NOMO-1 treated with DMSO at 0.1 percent for 48 hours (cell line): ENCODE measurements around the gene ZNF274.
"Not testable (repeated sequence)": the region's sequence is repeated elsewhere in the genome, so short reads cannot be mapped to it uniquely, and the experiment has no call there.

Experiments used
- DNase-seq: peaks from one replicate; lab custom pipeline; 2025; ENCODE audit not compliant: unreplicated experiment; lab: John Stamatoyannopoulos, UW

ZNF274 gene

DNA sequence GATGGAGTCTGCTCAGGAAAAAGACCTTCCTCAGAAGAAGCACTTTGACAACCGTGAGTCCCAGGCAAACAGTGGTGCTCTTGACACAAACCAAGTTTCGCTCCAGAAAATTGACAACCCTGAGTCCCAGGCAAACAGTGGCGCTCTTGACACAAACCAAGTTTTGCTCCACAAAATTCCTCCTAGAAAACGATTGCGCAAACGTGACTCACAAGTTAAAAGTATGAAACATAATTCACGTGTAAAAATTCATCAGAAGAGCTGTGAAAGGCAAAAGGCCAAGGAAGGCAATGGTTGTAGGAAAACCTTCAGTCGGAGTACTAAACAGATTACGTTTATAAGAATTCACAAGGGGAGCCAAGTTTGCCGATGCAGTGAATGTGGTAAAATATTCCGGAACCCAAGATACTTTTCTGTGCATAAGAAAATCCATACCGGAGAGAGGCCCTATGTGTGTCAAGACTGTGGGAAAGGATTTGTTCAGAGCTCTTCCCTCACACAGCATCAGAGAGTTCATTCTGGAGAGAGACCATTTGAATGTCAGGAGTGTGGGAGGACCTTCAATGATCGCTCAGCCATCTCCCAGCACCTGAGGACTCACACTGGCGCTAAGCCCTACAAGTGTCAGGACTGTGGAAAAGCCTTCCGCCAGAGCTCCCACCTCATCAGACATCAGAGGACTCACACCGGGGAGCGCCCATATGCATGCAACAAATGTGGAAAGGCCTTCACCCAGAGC, 29.6 kb downstream of the ZNF274 start:
- DNase-seq: no peak

DNA sequence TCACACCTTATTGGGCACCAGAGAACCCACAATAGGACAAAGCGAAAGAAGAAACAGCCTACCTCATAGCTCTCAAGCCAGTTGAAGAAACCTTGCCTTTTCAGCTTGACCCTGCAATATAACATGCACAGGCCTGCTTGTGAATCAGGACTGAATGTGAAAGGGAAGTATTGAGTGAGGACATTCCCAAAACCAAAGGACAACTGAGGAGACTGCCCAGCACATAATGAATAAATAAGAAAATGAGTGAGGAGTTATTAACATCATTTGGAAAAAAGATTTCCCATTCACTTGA, 30.2 kb downstream of the ZNF274 start:
- no peak for DNase-seq

DNA sequence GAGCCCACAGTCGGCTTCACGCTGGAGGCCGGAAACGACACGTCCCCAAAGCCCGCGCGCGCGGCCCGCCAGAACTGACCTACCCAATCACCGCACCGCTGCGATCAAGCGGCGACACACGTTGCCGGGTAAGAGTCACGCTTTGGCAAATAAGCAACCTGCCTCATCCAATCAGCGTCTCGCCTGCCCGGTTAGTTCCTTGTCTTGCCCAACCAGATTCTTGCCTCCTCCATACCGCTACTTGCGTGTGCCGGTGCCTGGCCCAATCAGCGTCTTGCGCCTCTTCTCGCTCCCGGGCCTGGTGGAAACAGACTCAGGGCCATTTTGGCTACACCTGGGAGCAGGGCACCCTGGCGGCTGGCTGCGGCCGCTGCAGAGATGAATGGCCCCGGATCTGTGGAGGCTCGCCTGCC, 34.2 kb downstream of the ZNF274 start:
- DNase-seq: no peak

DNA sequence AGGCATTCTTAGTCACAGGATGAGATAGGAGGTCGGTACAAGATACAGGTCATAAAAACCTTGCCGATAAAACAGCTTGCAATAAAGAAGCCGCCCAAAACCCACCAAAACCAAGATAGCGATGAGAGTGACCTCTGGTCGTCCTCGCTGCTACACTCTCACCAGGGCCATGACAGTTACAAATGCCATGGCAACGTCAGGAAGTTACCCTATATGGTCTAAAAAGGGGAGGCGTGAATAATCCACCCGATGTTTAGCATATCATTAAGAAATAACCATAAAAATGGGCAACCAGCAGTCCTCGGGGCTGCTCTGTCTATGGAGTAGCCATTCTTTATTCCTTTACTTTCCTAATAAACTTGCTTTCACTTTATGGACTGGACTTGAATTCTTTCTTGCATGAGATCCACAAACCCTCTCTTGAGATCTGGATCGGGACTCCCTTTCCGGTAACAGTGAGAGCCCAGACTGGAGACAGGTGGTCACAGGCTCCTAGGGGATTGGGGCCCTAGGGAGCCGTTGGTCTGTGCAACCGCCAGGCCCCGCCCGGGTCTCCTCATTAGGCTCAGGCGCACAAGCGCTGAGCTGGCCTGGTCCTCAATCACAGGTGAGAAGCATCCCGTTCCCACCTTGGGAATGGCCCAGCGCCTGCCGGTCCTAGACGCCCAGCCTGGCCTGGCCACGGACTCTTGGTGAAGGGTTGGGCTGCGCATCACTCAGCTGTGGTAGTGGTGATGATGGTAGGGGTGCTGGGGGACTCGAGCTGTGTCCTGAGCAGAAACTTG, 34.9 kb downstream of the ZNF274 start:
- DNase-seq: no peak

DNA sequence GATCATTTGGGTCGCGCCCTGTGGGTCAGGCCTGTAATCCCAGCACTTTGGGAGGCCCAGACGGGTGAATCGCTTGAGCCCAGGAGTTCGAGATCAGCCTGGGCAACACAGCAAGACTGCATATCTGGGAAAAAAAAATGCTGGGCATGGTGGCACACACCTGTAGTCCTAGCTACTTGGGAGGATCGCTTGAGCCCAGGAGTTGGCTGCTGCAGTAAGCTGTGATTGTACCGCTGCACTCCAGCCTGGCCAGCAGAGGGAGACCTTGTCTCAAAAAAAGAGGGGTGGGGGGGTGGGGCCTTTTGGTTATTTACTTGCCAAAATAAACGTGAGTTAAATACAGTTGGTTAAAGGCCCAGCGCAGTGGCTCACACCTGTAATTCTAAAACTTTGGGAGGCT, 36.0 kb downstream of the ZNF274 start:
- peak; percentile 26 for DNase-seq

DNA sequence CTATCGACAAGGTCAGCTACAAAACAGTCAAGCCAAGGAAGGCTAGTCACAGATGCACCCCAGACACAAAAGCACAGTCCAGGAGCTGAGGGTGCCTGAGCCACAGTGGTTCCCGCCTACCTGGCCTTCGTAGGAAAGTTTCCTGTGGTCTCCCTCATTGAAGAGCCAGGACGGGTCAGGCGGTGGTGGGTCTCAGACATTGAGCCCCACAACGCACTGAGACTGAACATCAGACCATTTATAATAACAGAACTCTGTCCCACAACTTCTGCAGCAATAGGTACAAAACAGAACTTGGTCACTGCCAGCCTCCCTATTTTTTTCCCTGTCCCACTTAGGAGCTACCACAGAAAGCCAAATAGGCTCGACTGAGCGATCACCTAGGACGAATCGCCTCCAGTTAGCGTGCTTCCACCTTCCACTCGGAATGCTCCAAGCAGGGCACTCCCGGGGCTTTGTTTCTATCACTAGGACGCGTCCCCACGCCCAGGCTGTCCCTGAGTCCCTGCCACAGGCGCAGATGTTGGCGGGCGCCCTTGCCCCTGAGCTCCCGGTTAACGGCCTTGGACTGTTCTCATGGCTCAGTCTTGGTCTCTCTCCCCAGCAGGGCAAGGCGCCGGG, 45.2 kb downstream of the ZNF274 start:
- DNase-seq: no peak

DNA sequence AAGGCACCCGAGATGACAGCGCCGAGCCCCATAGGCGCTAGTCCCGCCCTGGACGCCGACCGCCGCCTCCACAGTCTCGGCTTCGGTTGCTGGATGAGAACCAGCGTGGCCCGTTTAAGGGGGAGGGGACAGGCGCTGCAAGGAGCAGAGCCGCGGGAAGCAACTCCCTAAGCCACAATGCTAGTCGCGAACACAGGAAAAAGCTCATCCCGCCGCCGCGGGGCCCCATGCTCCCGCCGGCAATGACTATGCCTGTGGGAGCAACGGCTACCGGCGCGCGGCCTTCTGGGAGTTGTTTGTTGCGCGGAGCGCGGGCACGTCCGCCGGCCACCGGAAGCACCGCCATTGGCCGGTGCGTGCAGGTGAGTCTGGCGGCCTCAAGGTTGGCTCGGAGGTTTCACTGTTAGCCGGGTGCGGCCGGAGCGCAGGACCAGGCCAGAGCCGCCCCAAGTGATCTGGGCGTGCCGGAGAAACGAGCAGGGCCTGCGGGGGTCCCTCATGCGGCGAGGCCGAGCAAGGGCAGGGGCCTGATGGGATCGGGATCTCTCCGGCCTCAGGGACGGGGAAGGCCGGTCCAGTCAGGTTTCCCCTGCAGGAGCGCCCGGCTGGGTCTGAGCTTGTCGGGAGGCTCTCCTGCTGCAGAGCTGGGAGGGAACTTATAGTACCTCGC, 45.9 kb downstream of the ZNF274 start, which contains the start of gene ZNF544:
Gene ZNF544, plus strand, starts transcription at position 330 of the 670 bp plus-strand sequence. CDS start 15,110 bp downstream, outside the sequence.
- peak; percentile 29 for DNase-seq

DNA sequence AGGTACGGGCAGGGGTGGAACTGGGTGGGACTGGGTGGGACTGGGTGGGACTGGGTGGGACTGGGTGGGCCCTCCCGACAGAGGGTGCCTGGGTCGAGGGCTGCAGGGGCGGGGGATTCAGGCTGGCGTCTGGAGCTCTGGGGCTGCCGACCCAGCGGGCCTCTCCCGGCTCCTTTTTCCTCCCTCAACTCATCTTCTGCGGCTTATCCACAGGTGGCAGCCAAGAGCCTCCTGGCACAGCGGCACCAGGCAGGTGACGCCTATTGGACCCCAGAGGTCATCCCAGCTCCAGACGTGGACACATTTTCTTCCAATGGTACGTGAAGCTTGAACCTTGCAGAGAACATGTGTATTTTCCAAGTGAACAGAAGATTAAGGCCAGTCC, 46.4 kb downstream of the ZNF274 start:
- no peak for DNase-seq

DNA sequence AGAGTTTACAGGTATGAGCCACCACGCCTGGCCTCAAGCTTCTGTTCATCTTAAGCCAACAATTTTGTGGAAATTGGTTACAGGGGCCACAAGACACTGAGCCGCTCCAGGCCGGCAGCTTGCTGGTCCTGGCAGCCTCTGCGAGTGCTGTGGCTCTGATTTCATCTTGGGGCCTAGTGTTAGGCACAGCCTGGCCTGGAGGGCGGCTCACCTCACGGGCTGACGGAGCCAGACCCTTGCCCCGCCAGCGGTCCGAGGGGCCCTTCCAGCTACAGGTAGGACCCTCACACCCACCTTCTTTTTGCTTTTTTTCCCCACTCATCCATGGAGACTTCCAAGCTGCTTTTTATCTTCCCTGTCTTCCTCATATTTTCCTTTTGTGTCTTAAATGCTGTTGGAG, 54.5 kb downstream of the ZNF274 start:
- no peak for DNase-seq

DNA sequence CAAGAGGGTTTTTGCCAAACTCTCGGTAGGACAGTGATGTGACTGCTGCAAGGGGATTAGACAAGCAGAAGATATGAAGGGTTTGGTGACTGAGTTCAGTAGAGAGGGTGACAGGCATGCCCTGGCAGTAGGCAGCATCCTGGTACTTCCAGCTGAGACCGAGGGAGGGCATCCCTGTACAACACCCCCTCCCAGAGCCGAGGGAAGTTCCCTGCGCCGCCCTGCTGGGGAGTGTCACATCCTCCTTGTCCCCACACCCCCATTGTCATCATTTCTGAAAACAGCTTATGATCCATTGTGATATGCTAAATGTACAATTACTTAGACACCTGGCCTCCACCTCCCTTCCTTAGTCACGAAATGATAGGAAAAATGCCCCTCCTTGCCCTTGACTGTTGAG, 60.5 kb downstream of the ZNF274 start:
- DNase-seq: no peak

DNA sequence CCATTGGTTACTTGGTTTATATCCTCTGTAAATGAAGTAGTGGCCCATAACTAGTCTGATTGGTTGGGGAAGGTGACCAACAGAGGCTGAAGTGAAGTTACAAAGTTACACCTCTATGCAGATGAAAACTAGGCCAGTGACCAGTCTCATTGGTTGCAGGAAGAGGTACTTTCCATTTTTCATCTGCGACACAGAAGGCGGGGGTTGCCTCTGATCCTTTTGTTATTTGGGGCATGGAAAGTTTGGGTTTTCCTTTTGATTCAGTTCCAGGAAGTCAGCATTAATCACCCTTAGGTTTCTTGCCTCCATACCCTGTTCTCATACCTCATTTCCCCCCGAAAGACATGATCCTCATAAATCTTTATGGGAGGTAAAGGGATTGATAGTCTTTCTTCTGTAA, 66.0 kb downstream of the ZNF274 start:
- no peak for DNase-seq

DNA sequence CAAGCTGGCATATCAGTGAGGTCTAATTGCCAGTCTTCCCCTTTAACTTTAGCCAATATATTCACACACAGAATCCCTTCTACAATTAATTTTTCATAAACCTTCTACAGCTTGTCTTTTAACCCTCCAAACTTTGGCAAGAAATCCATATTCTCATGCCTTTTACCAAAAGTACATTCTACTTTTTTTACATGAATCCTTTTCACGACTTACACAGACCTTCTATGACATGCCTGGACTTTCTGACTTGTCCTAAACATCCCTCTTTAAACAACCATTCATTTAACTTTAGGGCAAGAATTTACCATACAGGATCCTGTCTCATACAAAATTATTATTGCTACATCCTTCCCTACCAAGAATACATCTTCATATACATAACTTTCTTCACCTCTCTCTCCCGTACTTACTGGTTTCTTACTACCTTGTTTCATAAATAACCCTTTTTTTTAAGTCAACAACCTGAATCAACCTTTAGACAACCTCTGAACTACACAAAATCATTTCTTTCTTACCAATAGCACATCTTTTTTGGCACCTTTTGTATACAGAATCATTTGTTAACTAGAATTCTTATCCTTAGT, 69.3 kb downstream of the ZNF274 start:
- no peak for DNase-seq

DNA sequence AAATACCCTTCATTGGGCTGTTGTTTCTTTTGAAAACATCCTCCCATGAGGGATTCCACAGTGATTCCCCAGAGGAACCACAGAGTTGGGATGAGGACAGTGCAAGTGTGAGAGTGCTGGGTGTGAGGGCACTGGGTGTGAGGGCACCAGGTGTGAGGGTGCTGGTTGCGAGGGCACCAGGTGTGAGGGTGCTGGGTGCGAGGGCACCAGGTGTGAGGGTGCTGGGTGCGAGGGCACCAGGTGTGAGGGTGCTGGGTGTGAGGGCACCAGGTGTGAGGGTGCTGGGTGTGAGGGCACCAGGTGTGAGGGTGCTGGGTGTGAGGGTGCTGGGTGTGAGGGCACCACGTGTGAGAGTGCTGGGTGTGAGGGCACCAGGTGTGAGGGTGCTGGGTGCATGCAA, 75.4 kb downstream of the ZNF274 start:
- DNase-seq: not testable (repeated sequence)

DNA sequence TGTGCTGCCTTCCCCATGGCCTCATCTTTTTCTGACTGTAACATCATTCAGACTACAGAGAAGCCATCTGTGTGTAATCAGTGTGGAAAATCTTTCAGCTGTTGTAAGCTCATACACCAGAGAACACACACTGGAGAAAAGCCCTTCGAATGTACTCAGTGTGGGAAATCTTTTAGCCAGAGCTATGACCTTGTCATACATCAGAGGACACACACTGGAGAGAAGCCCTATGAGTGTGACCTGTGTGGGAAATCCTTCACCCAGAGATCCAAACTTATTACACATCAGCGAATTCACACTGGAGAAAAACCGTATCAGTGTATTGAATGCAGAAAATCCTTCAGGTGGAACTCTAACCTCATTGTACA, 78.7 kb downstream of the ZNF274 start:
- no peak for DNase-seq

DNA sequence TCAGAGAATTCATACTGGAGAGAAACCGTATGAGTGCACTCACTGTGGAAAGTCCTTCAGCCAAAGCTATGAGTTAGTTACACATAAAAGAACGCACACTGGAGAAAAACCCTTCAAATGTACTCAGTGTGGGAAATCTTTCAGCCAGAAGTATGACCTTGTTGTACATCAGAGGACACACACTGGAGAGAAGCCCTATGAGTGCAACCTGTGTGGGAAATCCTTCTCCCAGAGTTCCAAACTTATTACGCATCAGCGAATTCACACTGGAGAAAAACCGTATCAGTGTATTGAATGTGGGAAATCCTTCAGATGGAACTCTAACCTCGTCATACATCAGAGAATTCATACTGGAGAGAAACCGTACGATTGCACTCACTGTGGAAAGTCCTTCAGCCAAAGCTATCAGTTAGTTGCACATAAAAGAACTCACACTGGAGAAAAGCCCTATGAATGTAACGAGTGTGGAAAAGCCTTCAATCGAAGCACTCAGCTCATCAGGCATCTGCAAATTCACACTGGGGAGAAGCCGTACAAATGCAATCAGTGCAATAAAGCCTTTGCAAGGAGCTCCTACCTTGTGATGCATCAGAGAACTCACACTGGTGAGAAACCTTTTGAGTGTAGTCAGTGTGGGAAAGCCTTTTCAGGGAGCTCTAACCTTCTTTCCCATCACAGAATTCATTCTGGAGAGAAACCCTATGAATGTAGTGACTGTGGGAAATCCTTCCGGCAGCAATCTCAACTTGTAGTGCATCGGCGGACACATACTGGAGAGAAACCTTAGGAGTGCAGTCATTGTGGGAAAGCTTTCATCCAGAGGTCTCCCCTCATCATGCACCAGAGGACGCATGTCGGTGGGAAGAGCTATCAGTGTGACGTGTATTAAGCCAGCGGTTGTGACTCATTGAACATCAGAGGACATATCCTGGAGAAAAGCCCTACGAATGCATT, 79.4 kb downstream of the ZNF274 start:
- no peak for DNase-seq

DNA sequence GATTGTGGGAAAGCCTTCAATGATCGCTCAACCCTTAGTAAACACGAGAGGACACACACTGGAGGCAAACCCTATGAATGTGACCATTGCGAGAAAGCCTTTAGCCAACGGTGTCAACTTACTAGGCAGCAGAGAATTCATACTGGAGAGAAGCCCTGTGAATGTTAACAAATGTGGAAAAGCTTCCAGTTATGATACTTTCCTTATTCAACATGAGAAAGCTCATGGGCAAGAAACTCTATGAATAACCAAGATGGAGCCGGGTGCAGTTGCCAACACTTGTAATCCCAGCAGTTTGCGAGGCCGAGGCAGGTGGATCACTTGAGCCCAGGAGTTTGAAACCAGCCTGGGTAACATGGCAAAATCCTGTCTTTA, 80.0 kb downstream of the ZNF274 start:
- DNase-seq: no peak
